Measurements from ENCODE around the gene NPEPL1.
A peak's percentile ranks its signal among the peaks of the same experiment; 100 is the strongest.

NPEPL1 gene

DNA sequence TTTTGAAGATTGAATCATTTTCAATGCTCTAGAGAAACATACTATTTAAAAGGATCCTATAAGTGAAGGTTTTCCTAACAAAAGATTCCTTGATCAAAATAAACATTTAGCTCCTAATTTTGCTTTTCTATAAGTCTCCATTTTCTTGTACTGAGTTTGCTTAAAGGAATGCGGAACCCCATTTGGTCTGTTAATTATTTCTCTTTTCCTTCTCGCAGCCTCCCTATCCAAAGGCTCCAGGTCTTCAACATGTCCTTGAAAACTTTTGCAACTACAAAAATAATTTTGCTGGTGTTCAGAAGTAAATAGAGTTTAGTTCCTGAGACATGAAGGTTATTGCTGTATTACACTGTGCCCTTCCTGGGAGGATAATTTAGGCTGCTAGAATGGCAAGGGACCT lies 8.3 kb upstream of the NPEPL1 start:
- DNase-seq, result no peak

DNA sequence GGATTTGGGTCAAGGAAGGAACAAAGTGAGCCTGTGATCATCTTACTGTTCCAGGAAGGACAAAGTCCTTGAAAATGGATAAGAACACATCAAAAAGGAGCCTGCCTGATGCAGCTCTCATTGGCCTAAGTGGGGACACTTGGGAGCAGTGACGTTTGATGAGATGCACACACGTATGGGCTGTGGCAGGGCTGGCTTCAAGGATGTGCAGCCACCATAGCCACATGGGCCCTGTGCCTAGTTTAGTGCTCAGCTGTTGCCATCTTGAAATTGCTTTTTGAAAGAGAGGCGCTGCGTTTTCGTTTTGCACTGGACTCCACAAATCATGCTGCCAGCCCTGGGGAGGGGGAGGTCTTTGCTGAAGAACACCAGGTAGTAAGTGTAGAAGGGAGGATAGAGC lies 6.6 kb upstream of the NPEPL1 start:
- peak in 1 of 2 experiments; percentile 7 for DNase-seq

DNA sequence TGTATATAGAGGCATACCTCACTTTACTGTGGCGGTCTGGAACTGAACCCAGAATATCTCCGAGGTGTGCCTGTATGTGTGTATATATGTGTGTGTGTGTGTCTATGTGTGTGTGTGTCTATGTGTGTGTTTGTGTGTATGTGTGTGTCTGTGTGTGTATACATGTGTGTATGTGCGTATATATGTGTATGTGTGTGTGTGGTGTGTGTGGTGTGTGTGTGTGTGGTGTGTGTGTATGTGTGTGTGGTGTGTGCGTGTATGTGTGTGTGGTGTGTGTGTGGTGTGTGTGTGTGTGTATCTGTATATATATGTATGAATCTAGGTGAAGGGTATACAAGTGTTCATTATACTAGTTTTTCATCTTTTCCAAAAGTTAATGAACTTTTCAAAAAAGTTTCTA lies 4.2 kb upstream of the NPEPL1 start:
- DNase-seq, result peak in 1 of 2 experiments; percentile 5

DNA sequence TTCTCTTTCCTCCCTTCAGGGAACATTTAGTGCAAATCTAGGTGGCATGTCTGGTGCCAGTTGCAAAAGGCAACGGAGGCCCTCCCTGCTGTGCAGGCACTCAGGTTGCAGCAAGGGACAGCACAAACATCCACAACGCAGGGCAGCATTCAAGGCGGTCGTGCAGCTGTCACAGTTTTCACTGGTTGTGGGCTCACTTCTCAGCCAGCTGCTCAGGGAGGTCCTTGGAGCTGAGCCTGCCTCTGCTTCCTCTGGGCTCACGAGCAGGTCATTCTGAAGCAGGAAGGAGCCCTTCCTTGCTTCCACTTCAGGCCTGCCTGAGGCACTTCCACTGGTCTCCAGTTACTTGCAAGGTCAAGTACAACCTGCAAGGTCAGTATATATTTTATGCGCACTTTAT lies 3.8 kb upstream of the NPEPL1 start:
- peak in 1 of 2 experiments; percentile 2 for DNase-seq

DNA sequence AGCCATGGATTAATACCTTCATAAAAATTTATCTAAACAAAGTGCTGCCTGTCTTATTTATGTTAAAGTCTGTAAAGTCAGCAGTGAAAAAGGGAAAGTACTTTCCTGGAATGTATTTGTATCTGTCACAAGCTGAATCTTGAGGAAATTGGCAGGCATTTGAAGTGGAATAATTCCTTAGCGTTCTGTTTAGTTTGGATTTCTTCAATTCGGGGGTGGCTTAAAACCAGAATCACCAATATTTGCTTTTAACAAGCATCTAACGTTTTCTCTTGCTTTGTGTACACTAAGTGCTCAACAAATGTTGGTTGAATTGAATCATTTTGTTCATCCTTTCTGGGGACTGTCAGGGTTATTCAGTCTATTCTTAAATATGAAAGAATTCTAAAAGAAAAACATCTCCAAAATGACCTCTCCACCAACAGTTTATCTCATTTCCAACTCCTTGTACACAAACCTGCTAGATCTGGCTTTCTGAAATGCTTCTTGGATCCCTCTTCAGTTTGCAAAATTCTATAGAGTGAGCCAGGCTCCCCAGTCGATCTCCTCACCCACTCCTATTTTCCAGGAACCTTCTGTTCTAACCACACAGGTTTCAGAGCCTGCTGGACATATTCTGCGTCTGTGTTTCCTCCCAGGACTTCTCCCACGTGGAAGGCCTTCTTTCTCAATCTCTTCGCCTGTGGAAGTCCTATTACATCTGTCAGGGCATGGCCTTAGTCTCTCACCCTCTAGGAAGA lies 2.0 kb upstream of the NPEPL1 start:
- DNase-seq, result peak in 1 of 2 experiments; percentile 12

DNA sequence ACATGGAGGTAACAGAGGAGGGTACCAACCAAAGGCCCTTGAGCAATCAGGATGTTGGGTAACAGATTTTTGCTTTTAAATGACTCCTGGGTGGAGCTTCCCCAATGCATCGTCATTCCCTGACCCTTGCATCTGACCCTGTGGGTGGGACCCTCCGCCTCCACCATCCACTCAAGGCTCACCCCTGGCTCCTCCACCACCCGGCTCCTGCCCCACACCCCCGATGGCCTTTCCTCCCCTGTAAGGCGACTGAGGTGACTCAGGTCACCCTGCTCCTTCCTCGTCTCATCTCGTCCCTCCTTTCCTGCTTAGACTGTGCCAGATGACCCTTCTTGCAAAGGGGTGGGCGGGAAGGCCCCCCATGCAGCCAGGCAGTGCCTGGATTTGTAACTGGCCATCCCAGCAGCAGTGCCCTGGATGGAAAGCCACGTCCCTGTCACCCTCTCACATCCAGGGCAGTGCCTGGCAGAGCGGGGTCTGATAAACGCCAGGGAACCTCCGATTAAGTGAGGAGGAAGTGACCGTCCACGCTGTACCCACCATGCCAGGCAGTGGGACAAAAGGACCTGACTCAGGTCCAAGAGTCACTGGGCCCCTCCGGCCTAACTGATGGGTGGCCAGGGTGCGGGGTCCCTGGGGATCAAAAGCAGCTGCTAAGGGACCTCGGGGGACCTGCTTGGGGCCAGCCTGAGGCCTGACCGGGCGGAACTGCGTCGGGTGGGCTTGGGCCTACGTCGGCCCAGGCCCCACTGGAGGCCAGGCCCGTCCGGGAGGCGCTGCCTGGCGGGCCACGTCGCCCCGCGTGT lies 624 bp upstream of the NPEPL1 start:
- DNase-seq, result peak in 1 of 2 experiments; percentile 39

DNA sequence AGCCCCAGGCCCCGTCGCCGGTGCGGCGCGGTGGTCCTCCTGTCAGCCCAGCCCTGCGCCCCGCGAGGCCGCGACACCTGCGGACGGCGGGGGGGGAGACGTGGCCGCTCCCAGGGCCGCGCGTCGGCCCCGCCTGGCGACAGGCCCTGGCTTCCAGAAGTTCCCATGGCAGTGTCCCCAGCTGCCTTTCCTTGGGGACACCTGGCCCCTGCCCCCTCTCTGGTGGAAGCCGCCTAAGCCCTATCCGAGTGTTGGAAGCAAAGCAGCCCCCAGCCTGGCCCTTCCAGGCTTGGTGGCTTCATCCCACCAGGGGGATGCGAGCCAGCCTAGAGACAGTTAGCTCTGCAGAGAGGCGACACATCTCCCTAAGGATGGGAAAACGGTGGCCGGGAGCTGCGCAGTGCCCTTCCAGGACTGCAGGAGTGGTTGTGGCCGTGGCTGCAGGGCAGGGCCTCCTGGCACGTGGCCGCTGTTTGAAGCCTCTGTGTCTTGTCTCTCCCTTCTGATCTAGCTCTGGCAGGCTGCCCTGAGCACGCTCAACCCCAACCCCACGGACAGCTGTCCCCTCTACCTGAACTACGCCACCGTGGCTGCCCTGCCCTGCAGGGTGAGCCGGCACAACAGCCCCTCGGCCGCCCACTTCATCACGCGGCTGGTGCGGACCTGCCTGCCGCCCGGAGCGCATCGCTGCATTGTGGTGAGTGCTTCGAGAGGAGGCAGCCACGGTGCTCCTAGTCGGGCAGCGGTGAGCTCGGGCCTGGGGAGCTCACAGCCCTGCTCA lies 816 bp downstream of the NPEPL1 start:
- peak; percentile 39 to 51 for DNase-seq

DNA sequence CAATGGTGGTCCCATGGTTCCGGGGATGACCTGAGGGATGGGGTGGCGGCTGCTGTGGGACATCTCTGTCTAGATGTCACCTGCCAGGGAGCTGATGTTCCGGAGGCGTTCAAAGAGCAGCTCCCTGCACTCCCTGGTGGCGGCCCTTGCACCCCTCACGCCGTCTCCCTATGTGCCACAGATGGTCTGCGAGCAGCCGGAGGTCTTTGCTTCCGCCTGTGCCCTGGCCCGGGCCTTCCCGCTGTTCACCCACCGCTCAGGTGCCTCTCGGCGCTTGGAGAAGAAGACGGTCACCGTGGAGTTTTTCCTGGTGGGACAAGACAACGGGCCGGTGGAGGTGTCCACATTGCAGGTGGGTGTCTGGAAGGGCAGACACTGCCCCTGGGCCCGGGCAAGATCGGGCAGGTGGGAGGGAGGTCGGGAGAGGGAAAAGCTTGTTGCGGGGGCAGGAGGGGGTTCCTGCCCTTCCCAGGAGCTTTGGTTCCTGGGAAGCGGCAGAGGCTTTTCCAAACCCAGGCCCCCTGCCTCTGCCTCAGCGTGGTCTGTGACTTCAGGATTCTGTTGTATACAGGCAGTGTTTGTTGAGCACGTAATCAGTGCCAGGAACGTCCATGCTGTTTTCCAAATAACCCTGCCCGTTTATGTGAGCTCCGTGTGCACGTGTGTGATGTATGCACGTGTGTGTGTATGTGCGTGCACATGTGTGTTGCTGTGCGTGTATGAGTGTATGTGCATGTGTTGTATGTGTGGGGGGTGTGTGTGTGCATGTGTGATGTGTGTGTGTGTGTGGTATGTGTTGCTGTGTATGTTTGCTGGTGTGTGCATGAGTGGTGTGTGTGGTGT lies 1.9 kb downstream of the NPEPL1 start:
- DNase-seq, result peak in 1 of 2 experiments; percentile 19

DNA sequence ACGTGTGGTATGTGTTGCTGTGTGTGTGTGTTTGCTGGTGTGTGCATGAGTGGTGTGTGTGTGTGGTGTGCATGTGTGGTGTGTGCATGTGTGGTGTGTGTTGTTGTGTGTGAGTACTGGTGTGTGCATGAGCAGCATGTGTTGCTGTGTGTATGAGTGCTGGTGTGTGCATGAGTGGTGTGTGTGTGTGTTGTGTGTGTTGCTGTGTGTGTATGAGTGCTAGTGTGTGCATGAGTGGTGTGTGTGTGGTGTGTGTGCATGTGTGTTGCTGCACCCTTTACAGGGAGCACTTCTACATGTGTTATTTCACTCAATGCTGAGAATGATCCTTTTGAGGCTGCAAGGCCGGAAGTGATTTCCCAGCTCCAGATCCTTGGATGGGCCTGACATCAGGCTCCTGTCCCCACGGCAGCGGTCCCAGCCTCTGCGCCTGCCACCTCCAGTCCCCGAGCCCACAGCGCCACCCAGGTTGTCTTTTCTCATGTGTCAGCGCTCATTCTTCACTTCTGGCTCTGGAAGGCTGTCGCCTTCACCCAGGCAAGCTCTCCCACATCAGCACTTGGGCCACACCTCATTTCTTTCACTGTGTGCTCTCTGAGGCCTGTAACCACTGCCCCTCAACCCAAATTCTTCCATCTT lies 2.6 kb downstream of the NPEPL1 start:
- DNase-seq, result peak in 1 of 2 experiments; percentile 14

DNA sequence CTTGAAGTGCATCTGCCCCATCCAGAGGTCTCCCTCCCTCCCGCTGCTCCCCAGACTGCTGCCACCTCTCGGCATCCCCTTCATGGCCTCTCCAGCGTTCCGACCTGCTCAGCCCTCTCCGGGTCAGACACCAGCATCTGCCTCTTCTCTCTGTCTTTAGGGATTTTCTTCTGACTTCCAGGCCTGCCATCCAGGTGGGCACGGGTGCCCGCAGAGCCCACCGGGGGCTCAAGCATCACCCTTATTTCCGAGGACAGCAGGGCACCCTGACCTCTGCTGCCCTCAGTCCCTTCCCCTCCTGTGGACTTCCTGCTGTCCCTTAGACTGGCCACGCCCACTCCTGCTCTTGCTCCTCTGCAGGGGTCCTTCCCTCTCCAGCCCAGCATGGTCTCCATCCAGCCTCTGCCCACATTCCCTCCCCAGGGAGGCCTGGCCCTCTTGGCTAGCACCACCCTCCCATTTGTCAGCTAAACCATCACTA lies 3.3 kb downstream of the NPEPL1 start:
- peak in 1 of 2 experiments; percentile 9 for DNase-seq

DNA sequence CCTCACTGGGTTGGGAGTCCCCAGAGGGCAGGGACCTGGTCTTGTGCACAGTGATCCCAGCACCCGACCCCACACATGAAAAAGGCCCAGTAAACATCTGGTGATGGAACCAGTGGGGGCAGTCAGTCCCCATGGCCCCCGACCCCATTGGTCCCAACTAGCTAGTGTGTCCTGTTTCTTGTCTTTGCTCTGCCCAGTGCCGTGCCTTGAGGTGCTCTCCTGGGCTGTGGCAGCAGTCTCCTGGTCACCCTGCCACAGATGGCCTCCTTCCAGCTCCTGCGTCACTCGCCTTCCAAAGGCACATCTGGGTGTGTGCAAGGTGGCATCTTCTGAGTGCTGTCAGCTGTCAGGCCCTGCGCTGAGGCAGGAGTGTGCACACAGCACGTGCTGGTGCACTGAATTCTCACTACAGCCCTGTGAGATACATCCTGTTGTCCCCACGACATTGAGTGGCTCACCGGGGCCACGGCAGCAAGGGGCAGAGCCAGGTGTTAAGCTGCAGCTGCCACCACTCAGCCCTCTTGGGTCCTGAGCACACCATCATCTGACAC lies 3.9 kb downstream of the NPEPL1 start:
- DNase-seq, result peak in 1 of 2 experiments; percentile 8

DNA sequence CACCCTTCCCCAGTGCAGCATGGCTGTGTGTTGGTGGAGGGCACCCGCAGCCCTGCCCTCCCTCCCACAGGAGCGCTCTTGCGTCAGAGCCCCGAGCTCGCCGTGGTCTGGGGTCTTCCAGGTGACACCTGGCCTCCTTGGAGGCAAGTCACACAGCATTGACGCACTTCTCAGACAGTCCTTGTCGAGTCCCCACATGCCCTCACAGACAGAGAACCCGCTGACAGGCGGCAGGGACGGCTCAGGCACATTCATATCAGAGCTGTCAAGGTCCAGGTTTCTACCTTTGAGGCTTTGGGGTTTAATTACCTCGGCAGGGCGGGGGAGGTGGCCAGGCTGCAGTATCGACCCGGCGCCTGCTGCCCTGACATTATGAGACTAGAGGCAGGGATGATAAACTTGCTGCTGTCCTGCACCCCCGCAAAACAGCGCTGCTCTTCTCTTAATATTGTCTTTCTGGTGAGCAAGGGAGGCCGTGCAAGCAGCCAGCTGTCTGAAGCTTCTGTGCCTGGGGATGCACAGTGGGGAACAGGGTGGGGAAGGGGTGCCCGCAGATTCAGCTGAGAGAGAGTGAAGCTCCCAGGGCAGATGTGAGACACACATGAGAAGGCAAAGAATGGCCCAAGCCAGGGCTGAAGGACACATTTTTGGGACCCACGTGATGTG lies 4.7 kb downstream of the NPEPL1 start:
- no peak for DNase-seq

DNA sequence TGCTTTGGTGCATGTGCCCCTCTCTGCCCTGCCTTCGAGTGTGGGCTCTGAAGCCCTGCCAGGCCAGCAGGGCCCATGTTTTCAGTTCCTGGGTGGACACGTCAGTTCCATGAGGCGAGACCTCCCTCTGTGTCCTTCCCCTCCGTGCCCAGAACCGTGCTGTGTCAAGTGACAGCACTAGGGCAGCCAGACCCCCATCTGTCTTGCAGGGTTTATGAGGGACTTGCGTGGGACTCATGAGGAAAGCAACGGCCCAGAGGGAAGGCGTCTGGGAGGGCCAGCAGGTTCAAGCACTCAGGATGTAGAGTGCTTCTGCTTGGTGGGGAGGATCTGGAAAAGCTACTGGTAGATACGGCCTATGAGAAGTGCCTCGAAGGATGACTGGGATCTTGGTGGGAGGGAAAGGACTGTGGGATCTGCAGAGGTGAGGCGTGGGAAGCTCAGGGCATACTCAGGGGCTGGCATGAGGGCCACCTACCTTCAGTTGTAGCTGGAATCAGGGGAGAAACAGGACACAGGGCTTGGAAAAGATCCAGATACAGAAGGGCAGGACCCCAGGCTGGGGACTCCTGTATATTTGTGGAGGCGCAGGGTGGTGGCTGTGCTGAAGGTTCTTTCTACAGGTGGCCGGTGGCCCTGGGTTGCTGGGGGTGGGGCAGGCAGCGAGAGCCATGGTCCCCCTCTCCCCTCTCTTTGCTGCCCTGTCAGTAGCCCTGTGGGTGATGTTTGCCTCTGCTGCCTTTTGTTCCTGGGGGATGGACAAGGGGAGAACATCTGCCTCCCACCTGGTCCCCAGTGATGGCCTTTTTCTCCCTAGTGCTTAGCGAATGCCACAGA lies 5.5 kb downstream of the NPEPL1 start:
- DNase-seq, result no peak

DNA sequence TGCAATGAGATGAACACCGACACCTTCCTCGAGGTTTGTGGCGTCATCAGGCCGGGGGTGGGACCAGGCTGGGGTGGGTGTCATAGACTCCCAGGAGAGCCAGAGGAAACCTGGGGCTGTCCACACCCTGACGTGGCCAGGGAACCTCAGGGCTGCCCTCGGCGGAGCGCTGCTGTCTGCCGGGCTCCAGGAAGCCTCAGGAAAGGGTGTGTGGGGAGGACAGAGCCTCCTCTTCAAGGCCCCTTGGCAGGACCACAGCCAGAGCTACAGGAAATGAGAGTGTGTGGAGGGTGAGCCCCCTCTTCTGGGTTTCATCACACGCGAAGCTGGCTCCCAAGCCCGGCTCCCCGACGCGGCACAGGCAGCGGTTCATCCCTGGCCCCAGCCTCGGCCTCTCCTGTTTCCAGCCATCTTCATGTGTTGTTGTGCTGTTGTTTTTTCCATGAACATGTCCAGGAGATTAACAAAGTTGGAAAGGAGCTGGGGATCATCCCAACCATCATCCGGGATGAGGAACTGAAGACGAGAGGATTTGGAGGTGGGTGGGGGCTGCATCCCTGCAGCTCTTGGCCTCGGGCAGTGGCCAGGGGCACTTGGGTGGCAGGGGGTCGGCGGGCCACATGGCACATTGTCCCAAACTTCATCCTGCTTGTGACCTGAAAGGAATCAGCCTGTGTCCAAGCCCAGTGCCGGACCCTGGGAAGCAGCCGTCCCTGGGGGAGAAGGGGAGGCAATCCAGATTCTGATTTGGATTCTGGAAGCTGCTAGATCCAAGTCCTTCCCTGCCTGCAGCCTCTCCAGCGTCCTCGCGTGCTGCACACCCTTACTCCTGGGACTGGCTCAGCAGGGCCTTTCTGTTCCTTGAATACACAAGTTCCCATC lies 6.4 kb downstream of the NPEPL1 start:
- DNase-seq, result no peak

DNA sequence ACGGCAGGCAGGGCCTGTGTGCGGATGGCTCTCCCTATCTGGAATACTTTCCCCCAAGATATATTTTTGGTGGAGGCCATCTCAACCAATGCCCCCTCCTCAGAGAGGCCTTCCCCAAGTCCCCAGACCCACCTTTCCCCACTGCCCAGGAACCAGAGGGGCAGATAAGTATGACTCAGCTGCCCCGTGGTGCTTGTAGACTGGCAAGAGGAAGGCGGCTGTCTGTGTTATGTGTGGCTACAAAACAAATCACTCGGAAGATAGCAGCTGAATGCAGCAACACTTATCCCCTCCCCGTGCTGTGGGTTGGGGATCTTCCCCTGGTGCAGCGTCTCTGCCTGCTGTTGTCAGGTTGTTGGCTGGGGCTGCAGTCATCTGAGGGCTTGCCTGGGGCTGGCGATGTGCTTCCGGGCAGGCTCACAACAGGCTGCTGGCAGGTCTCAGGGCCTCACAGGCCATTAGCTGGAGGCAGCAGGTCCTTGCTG lies 7.1 kb downstream of the NPEPL1 start:
- DNase-seq, result no peak

DNA sequence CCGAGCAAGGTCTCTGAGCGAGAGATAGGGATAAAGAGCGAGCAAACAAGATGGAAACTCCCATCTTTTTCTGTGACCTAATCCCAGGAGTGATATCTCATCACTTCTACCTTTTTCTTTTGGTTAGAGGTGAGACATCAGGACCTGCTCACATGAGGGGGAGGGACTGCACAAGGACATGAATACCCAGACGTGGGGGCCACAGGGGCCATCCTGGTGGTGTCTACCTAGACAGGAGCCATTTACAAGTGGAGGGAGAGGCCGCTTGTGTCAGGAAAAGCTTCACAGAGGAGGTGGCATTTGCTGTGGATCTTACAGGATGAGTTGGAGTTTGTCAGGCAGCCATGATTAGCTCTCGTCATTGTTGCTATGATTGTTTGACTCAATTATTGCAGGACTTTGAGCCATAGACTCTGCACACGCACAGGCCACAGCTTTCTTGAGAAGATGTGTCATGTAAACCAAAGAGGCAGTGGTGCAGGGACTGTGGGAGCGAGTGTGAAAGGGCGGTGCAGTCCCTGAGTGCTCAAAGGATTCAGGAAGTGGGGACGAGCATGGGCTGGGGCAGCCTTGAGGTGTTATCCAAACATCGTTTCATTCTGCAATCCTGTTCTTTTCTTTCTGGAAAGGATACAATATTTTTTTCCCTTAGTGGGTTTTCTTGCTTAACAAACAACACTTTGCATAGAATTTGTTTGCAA lies 7.7 kb downstream of the NPEPL1 start:
- DNase-seq, result peak; percentile 26 to 43

DNA sequence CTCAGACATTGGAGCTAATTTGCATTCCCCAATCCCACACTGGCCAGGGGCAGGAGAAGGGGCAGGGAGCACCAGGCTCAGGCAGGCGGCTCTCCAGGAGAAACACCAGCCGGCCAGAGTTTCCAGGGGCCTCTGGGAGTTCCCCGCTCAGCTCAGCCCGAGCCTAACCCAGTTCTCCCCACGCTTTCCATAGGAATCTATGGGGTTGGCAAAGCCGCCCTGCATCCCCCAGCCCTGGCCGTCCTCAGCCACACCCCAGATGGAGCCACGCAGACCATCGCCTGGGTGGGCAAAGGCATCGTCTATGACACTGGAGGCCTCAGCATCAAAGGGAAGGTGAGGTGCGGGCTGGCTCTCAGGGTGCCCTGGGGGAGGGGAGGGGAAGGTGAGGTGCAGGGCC lies 8.2 kb downstream of the NPEPL1 start:
- DNase-seq, result no peak

Measured in activated T-cell treated with anti-CD3 and anti-CD28 coated beads, Interleukin-2, amount 50 U/mL, for 48 hours (primary cell).